GM23338 (cell line): ENCODE measurements around the gene MYF6.

ENCODE experiments used
- CREB1 ChIP-seq: fragments of 250-450 bp; sonication (Bioruptor Pico); IDR thresholded peaks from 2 replicates; pipeline ENCODE4 v1.5.0; 2020; ENCODE audit warnings: low read depth, mild to moderate bottlenecking, moderate library complexity
- CTCF ChIP-seq, 2 experiments: fragments of 200-600 bp in 1 of 2; sonication (generic) in 1 of 2; conservative IDR thresholded peaks; 2 replicates each; pipeline versions ENCODE4 v1.5.1 to v1.6.1; 2016 to 2017; ENCODE audit warnings: antibody characterized with exemption in 2 of 2, low read depth in 2 of 2, mild to moderate bottlenecking in 2 of 2, moderate library complexity in 1 of 2
- ETS1 ChIP-seq: IDR thresholded peaks from 2 replicates; pipeline ENCODE4 v1.6.1; 2016; ENCODE audit warnings: antibody characterized with exemption
- EZH2 ChIP-seq: fragments of 200-600 bp; sonication (generic); IDR thresholded peaks from one replicate; pipeline ENCODE4 v1.8.0; 2017; ENCODE audit warnings: antibody characterized with exemption, mild to moderate bottlenecking, low read depth; ENCODE audit not compliant: unreplicated experiment
- EZH2phosphoT487 ChIP-seq: fragments of 200-600 bp; sonication (generic); IDR thresholded peaks from one replicate; pipeline ENCODE4 v1.8.1; 2018; ENCODE audit warnings: antibody characterized with exemption; ENCODE audit not compliant: unreplicated experiment
- JUNB ChIP-seq: IDR thresholded peaks from one replicate; pipeline ENCODE4 v1.6.1; 2016; ENCODE audit warnings: antibody characterized with exemption; ENCODE audit not compliant: unreplicated experiment
- POLR2AphosphoS5 ChIP-seq: IDR thresholded peaks from 2 replicates; pipeline ENCODE4 v1.6.1; 2016; ENCODE audit warnings: antibody characterized with exemption, low read depth
- STAT1 ChIP-seq: IDR thresholded peaks from one replicate; pipeline ENCODE4 v1.6.1; 2016; ENCODE audit warnings: antibody characterized with exemption; ENCODE audit not compliant: unreplicated experiment
- TF ChIP-seq, protein P1 (sequence below): IDR thresholded peaks from one replicate; pipeline ENCODE4 v1.6.1; 2018; ENCODE audit warnings: antibody characterized with exemption; ENCODE audit not compliant: unreplicated experiment

DNA sequence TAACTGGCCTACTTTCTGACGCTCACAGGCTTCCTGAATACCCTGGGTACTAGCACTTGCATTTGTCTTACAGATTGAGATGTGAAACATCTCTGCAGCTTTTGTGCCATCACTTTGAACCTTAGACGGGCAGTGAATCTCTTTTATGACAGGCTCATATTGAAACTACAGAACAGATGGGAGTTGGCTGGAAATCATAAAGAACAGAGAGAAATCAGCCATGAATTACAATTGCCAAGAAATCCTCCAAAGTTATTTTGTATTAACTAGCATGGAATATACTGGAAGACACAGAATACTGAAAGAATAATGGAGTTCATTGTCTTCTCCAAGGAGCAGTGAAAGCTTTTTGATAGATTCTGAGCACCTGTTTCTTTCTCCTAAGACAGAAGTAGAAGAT lies 42.0 kb downstream of the MYF6 start:
- TF ChIP-seq CREB1 (CRISPR knock-in tag) (no peak), CTCF (conservative IDR thresholded peaks at IDR 0.05; ENCODE audit: low read depth in 2 of 2) (no peak), POLR2AphosphoS5 (no peak), EZH2 (no peak), EZH2phosphoT487 (no peak), JUNB (no peak), ETS1 (no peak), STAT1 (no peak)
- TF ChIP-seq, protein P1, sequence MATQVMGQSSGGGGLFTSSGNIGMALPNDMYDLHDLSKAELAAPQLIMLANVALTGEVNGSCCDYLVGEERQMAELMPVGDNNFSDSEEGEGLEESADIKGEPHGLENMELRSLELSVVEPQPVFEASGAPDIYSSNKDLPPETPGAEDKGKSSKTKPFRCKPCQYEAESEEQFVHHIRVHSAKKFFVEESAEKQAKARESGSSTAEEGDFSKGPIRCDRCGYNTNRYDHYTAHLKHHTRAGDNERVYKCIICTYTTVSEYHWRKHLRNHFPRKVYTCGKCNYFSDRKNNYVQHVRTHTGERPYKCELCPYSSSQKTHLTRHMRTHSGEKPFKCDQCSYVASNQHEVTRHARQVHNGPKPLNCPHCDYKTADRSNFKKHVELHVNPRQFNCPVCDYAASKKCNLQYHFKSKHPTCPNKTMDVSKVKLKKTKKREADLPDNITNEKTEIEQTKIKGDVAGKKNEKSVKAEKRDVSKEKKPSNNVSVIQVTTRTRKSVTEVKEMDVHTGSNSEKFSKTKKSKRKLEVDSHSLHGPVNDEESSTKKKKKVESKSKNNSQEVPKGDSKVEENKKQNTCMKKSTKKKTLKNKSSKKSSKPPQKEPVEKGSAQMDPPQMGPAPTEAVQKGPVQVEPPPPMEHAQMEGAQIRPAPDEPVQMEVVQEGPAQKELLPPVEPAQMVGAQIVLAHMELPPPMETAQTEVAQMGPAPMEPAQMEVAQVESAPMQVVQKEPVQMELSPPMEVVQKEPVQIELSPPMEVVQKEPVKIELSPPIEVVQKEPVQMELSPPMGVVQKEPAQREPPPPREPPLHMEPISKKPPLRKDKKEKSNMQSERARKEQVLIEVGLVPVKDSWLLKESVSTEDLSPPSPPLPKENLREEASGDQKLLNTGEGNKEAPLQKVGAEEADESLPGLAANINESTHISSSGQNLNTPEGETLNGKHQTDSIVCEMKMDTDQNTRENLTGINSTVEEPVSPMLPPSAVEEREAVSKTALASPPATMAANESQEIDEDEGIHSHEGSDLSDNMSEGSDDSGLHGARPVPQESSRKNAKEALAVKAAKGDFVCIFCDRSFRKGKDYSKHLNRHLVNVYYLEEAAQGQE, result no peak
